GM12874 (cell line): Measurements from ENCODE around the gene MAMSTR.

Source experiments
- CTCF ChIP-seq: IDR thresholded peaks from 2 replicates; pipeline ENCODE4 v1.5.1; 2011; ENCODE audit warnings: low read depth, mild to moderate bottlenecking, control low read depth, low read length, moderate library complexity; ENCODE audit not compliant: insufficient read depth

The MAMSTR gene

GRCh38 chr19:48672994-48673393, 46.5 kb downstream of the MAMSTR start, which contains the start of gene NTN5:
NTN5 (minus strand) TSS chr19:48673017; CDS start chr19:48670986, 2,031 bp downstream.
- no peak for TF ChIP-seq CTCF

- TF ChIP-seq CTCF: no peak
These were observed 48.0 kb downstream of the MAMSTR start for GRCh38 chr19:48671446-48671995.

GRCh38 chr19:48670699-48671445, 48.7 kb downstream of the MAMSTR start:
- TF ChIP-seq CTCF: no peak

GRCh38 chr19:48669903-48670668, 49.4 kb downstream of the MAMSTR start:
- TF ChIP-seq CTCF: no peak

GRCh38 chr19:48668761-48669160, 50.8 kb downstream of the MAMSTR start:
- no peak for TF ChIP-seq CTCF

- no peak for TF ChIP-seq CTCF
These were observed 51.2 kb downstream of the MAMSTR start for GRCh38 chr19:48668332-48668731.

GRCh38 chr19:48665786-48666185, 53.7 kb downstream of the MAMSTR start:
- no peak for TF ChIP-seq CTCF
